Choroid plexus epithelial cell (primary cell): ENCODE results near the gene CASD1.

Source experiments
- DNase-seq: peaks from one replicate; pipeline ENCODE4 v3.0.0-alpha.2; 2010; ENCODE audit warnings: low read depth
- H3K4me3 ChIP-seq: 2 replicates; pipeline ENCODE4 v1.5.1; 2011; ENCODE audit warnings: low read depth, mild to moderate bottlenecking, control low read depth, low read length, moderate library complexity
- CTCF ChIP-seq: conservative IDR thresholded peaks from 2 replicates; pipeline ENCODE4 v1.5.1; 2011; ENCODE audit warnings: low read depth, mild to moderate bottlenecking, control low read depth, inconsistent platforms, low read length, moderate library complexity

CASD1 gene

DNA sequence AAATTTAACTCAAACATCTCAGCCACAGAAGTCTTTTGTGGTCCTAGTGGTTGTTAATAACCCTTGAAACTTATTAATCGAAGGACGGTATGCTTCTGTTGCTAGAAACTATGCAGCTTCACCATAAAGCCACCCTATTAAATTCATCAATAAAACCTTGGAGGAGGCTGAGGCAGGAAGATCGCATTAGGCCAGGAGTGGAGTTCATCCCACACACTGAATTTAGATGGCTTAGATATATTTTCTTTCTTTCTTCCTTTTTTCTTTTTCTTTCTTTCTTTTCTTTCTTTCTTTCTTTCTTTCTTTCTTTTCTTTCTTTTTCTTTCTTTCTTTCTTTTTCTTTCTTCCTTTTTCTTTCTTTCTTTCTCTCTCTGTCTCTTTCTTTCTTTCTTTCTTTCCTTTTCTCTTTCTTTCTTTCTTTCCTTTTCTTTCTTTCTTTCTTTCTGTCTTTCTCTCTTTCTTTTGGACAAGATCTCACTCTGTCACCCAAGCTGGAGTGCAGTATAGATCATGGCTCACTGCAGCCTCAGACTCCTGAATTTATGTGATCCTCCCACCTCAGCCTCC lies 30.9 kb upstream of the CASD1 start:
- no peak for DNase-seq
- no peak for TF ChIP-seq CTCF
- H3K4me3 ChIP-seq: no peak overlapping the region

DNA sequence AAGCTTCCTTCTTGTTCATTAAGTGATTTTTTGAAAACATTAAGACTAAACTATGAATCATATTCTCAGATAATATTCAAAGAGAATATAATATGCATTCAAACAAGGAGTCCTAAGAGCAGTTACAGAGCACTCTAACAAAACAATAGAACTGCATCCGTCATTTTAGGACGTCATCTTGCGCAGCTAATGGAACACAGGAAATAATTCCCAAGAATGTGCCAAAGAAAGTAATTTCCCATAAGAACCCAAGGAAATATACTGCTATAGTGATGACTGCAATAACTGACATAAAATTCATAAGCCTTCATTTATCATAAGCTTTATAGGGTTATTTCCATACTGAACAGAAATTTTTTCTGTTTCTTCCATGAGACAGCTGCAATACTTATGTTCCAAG lies 28.3 kb upstream of the CASD1 start:
- TF ChIP-seq CTCF: no peak
- DNase-seq: no peak
- H3K4me3 ChIP-seq: no peak overlapping the region

DNA sequence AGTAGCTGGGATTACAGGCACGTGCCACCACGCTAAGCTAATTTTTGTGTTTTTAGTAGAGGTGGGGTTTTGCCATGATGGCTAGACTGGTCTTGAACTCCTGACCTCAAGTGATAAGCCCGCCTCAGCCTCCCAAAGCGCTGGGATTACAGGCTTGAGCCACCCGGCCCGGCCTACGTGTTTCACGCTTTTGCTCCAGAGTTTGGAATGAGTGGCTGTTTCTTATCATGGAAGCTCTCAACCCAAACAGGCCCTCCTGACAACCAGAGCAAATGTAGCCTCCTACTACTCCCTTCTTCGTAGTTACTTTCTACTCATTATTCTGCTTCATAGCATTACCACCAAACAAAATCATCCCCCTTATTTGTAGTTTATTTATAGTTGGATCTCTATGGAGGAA lies 26.8 kb upstream of the CASD1 start:
- no peak for DNase-seq
- no peak overlapping the region for H3K4me3 ChIP-seq
- no peak for TF ChIP-seq CTCF

- no peak for DNase-seq
- no peak overlapping the region for H3K4me3 ChIP-seq
- TF ChIP-seq CTCF: no peak
These were observed 25.8 kb upstream of the CASD1 start for GRCh38 chr7:94483843-94484242.

GRCh38 chr7:94486216-94486615 lies 23.4 kb upstream of the CASD1 start:
- no peak for DNase-seq
- TF ChIP-seq CTCF: no peak
- H3K4me3 ChIP-seq: no peak overlapping the region

DNA sequence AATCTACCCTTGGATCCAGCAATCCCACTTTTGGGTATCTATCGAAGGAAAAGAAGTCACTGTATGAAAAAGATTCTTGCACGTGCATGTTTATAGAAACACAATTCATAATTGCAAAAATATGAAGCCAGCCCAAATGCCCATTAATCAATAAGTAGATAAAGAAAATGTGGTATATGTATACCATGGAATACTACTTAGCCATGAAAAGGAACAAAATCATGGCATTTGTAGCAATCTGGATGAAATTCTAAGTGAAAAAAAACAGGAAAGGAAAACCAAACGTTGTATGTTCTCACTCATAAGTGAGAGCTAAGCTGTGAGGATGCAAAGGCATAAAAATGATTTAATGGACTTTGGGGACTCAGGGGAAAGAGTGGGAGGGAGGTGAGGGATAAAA lies 18.2 kb upstream of the CASD1 start:
- TF ChIP-seq CTCF: no peak
- DNase-seq: no peak
- no peak overlapping the region for H3K4me3 ChIP-seq

DNA sequence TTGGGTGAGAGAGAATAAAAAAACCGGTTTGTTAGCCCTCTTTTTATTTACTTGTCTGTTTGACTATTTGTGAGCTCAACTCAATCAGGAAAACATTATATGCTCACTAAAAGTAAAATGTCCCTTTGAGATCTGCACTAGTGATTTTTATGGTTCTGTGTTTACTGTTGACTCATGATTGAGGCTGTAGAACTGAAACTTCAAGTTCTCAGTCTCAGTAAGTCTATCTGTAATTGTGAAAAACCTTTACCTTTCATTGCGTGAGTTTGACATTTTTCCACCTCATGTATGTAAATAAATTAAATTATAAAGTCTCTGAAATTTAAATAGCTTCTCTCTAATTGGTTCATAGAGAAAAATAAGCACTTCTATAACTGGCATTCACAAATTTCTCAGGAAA lies 17.0 kb upstream of the CASD1 start:
- no peak for TF ChIP-seq CTCF
- no peak overlapping the region for H3K4me3 ChIP-seq
- DNase-seq: no peak
